Activated CD8-positive, alpha-beta memory T cell treated with anti-CD3 and anti-CD28 coated beads, Interleukin-2, amount 50 U/mL, for 48 hours (primary cell): ENCODE measurements around the gene FUBP1.
"Not testable (repeated sequence)": the region's sequence is repeated elsewhere in the genome, so short reads cannot be mapped to it uniquely, and the experiment has no call there.

Experiments
- DNase-seq: peaks from one replicate; pipeline ENCODE4 v3.0.0-alpha.2; 2020

Gene FUBP1

GRCh38 chr1:77940921-77941570 is 37.8 kb downstream of the FUBP1 start:
- no peak for DNase-seq

- DNase-seq: no peak
Measured at GRCh38 chr1:77938651-77939050, 40.2 kb downstream of the FUBP1 start.

DNA sequence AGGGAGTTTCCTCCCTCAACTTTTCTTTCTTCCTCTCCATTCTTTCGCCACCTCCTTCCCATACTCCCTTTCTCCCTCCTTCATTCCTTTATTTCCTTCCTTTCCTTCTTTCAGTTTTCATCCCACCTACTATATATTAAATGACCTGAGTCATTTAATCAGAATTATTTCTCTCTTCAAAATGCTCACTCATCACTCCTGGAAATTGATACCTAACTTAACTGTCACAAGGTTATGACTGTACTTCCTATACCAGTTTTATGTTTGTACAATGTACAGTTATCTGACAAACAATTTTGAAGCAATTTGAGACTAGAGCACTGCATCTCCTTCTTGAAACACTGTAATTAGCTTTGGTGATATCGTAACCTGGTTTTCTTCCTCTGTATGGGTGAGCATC is 49.1 kb downstream of the FUBP1 start:
- no peak for DNase-seq

DNA sequence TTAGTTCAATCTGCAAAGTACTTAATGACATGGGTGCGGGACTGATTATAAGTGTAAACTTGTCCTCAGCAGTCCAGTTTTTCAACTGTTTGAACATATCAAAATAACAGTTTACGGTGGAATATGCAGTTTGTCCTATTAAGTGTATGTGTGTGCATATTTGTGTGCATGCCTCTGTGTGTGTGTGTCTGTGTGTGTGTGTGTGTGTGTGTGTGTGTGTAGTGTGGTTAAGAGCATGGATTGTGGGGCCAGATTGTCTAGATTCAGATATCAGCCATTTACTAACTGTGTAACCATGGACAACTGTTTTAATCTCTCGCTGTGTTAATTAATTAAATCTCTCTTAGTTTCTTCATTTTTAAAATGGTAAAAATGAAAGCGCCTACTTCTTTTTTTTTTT is 51.5 kb downstream of the FUBP1 start:
- no peak for DNase-seq

GRCh38 chr1:77926561-77927357 is 52.1 kb downstream of the FUBP1 start:
- DNase-seq: no peak

GRCh38 chr1:77925956-77926355 is 52.9 kb downstream of the FUBP1 start:
- DNase-seq: no peak

- no peak for DNase-seq
Measured at GRCh38 chr1:77925518-77925917, 53.4 kb downstream of the FUBP1 start.

DNA sequence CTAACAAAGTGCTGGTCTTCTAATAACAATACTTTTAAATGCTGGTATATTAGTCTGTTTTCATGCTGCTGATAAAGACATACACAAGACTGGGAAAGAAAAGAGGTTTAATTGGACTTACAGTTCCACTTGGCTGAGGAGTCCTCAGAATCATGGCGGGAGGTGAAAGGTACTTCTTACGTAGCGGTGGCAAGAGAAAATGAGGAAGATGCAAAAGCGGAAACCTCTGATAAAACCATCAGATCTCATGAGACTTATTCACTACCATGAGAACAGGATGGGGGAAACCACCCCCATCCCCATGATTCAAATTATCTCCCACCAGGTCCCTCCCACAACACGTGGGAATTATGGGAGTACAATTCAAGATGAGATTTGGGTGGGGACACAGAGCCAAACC is 60.0 kb downstream of the FUBP1 start:
- DNase-seq: not testable (repeated sequence)

DNA sequence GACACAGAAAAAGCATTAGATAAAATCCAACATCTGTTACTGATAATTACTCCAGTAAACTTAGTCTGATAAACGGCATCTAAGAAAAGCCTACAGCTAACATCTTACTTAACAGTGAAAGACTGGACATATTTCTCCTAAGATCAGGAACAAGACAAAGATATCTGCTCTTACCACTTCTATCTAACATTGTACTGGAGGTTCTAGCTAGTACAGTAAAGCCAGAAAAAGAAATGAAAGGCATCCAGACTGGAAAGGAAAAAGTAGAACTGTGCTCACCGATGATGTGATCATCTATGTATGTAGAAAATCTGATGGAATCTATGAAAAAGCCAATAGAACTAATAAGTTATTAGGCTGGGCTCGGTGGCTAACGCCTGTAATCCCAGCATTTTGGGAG is 68.8 kb downstream of the FUBP1 start:
- DNase-seq: no peak

GRCh38 chr1:77906624-77907023 is 72.2 kb downstream of the FUBP1 start:
- DNase-seq: no peak

DNA sequence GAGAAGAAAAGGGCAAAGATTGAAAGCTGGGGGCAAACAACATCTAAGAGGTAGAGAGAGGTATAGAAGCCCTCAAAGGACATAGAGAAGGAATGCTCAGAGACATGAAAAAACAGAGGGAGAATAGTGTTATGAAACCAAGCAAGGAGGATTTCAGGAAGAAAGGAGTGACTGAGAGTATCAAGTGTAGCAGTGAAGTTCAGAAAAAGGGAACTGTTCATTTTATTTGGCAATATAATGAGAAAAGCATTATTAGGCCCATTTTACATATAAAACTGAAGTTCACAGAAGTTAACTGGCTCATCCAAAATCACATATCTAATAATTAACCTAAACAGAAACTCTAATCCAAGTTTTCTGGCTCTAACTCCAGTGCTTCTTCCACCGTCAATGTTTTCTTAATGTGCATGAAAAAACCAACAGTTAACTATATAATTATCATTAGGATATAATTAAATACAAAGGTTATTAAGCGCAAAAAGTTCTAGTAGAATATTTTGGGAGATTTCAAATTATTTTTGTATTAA is 72.8 kb downstream of the FUBP1 start:
- DNase-seq: no peak

GRCh38 chr1:77905603-77906002 is 73.3 kb downstream of the FUBP1 start:
- no peak for DNase-seq

DNA sequence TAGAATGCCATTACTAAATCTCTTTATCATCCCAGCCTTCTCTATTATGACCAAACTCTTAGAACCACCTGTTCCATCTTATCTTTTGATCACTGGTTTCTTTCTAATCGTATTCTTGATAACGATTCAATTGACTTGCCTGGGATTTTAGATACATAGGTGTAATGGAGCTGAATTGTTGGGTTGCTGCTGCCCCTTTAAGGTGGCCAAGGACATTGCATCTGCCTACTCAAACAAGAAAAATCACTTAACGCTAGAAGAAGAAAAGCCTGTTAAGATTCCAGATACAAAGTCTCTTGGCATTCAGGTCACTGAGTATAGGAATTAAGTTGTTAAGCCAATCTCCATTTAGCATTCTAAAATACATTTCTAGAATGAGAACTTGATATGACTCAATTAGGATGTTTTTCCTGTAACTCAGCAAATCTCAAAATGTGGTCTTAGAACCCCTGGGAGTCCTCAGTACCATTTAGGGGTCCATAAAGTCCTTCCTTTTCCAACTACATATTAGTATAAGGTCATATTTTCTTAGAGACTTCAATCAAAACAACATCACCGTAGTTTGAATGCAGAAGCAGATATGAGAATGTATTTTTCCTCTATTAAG is 78.1 kb downstream of the FUBP1 start:
- no peak for DNase-seq

DNA sequence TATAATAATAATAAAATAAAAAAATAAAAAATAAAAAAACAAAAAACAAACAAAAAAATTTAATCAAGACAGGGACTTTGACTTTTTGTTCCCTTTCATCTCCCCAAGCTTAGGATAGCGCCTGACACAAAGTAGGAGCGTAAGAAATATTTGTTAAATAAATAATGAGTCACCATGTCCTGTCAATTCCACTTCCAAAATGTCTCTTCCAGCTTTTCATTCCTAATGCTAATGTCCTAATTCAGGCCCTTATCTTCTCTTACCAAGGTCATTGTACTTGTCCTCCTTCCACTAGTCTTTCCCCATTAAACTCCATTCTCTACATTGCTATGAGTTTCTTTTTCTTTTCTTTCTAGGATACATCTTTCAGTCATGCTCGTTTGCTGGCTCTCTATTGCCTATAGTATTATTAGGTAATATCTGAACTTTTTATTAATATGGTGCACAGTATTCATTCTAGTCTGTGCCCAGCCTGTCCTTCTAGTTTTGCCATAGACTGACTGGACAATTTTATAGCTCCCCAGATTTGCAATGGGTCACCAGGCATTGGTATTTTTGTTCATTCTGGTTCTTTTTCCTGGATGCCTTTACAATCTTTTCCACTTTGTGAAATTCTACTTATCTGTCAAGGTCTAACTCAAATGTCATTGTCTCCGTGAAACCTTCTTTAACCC is 79.1 kb downstream of the FUBP1 start:
- no peak for DNase-seq
